NAMALWA (cell line): ENCODE measurements around the gene ARHGAP4.

Experiments
- DNase-seq: peaks from one replicate; pipeline ENCODE4 v3.0.0-alpha.2; 2015; ENCODE audit warnings: low spot score

The ARHGAP4 gene

DNA sequence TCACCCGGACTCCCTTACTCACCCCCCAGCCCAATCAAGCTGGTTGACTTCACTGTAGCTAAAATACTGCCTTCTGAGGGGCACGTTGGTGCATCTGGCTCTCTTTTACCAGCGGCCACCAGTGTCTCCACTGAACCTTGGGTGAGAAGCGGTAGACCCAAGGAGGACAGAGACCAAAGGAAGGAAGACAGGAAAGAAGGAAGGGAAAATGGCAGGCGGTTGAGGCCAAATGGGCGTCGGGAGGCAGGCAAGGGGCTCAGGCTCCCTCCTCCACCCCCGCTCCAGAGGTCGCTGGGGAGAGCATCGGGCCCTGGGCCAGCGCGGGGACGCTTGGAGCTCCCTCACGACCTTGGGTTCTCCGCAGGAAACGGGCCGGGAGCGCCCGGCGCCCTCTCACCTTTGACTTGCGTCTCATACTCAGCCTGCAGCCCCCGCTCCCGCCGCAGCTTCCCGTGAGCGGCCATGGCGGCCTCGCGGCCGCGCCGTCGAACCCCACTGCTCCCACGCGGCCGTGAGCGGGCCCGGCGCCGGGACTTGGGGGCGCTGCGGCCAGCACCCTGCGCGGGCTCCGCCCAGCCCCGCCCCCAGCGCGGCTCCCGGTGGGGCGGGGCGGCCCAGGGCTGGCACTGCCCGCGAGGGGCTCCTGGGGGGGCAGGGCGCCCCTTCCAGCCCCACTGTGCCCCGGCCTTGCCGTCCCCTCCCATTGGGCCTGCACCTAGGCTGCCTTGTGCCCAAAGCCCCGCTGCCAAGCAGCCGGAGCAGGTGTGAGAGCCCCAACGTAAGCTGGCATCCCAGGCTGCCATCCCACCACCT is at the start of gene ARHGAP4:
Gene ARHGAP4, minus strand, starts transcription at position 526 of the 813 bp plus-strand sequence. Its CDS starts 62 bp downstream, at position 464.
- peak; percentile 55 for DNase-seq

DNA sequence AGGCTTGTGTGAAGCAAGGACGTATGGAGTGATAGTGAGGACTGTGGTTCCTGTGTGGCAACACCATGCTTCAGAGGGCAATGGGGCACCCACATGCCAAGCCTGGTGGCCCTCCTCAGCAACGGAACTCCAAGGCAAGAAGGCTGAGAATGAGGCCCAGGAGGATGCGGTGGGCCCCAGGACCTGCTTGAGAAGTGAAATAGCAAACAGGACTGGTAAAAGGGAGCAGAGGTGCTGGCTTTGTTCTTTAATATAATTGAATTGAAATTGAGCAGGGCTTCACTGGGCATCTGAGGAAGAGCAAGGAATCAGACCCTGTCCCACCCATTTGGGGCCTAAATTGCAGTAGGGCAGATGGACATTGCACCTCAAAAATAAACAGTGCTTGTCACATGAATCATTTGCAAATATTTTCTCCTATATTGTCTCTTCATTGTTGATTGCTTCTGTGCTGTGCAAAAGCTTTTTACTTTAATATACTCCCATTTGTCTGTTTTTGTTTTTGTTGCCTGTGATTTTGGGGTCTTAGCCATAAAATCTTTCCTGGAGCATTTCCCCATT is 48.7 kb upstream of the ARHGAP4 start:
- DNase-seq, result peak; percentile 1

DNA sequence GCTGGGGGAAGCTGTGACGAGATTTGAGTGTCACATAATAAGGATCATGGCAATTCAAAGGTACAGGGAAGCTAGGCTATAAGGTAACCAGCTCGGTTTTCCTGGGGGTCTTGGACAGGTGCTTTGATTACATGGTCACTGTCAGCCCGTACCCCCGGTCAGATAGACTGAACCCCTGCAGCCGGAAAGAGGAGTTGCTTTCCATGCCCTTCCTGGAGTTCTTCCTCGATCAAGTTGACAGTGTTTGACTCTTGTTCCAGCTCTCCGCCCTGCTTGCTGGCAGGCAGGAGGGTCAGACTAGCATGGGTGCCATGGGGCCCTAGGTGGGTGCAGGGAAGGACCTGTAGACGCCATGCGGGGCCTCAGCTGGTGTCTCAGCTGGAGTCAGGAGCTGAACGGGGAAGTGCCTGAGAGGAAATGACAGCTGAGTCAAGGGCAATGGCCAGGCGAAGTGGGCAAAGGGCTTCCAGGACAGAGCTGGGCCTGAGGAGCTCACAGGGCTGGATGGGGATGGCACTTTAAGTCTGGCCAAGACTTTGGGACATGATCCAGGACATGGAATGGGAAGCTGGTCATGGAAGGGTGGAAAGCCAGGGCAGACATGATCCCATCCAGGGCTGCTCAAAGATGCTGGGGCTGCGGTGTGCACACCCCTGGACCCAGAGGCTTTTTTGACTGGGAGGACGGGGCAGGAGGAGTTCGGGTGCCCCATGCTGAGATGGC is 48.1 kb upstream of the ARHGAP4 start:
- DNase-seq, result no peak

DNA sequence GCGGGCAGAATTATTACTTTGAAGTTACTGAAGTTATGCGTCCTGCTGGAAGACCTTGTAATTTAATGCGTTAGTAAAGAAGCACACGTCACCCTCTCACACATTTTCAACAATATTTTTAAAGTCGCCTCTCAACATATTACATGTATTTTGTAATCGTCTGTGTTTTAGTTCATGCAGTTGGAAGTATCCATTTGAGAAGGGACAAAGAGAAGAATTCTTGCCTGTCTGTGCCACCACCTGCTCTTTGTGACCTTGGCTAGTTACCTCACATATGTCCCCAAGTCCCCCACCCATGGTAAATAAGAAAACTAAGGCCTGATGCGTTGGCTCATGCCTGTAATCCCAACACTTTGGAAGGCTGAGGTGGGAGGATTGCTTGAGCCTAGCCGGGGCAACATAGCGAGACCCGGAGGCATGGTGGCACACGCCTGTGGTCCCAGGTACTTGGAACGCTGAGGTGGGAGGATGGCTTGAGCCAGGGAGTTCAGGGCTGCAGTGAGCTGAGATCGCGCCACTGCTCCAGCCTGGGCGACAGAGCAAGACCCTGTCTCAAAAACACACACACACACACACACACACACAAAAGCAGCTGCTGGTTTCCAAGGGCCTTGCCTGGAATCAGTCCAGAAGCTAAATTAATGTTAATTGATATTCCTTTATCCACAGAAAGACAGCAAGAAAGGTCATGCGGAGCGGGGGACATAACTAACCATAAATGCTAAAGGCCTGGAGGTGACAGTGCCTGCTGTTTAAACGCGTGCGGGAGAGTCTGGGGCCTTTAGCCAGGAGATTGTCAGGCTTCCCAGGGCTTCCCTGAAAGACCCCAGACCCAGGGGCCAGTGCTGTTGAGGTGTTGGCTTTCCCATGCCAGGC is 47.3 kb upstream of the ARHGAP4 start:
- DNase-seq, result no peak

DNA sequence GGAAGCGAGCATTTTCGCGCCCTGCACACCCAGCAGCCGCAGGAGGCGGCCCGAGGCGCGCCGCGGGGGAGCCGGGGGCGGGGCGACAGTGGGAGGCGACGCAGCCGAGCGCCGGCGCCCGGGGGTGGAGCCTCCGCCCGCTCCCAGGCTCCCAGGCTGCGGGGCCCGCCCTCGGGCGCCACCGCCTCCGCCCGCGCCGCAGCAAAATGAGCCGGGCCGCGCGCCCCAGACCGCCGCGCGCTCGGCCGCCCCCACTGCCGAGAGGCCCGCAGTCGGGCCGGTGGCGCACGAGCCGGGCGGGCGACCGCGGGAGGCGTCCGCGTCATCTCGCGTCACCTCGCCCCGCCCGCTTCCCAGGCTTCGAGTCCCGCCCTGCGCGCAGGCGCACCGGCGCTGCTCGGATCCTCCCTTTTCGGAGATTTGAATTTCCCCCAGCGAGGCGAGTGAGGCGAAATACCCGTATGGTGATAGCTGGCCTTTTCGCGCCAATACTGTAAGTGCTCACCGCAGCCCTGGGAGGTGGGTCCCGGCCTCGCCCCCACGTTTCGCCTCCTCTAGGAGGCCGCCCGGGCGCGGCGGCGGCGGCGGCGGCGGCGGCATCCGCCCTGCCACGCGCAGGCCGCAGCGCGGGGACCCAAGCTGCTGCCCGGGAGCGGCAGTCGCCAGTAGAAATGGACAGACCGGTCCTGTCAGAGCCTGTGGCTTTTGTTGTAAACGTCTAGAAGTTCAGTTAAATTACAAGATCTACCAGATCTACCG is 46.5 kb upstream of the ARHGAP4 start, which contains the start of gene TMEM187:
Gene TMEM187, plus strand, starts transcription at position 387 of the 759 bp plus-strand sequence. CDS start 9,309 bp downstream, outside the sequence.
- DNase-seq, result peak; percentile 94

DNA sequence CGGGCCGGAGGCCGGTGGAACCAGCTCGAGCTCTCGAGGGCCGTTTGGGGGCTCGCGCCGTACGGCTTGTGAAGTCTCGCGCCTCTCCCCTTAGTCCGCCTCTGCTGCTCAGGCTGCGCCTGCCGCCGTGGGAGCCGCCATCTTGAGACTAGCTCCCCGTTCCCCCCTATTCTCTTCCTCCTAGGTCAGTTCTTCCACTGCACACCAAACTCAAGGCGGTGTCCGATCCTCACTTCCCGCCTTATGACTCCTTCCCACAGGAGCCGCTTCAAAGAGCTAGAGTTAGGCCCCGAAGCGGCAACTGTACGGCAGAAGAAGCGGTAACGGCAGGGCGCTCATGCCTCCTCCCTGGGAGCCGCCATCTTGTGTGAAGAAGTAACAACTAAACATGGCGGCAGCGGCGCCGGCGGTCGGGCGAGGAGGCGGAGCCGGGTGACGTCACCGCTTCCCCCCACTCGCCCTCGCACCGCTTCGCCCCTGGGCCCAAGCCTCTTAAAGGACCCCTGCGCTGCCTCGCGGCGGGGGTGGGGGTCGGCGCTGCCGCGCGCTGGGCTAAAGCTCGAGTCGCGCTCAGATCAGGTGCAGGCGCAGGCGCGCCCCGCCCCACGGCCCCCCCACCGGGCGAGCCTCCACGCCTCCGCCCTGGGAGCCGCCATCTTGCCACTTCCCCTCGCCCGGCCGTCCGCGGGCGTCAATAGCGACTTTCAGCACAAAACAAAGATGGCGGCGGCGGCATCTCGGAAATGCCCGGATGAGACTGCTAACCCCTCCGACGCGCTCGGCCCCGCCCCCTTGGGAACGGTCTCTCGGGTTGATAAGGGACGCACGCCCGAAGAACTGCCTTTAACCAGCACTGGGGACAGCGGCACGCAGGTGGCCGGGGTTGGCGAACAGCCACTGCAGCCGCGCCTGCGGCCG is 45.6 kb upstream of the ARHGAP4 start, which contains the start of gene HCFC1:
Gene HCFC1, minus strand, starts transcription at position 369 of the 918 bp plus-strand sequence. CDS start 978 bp downstream, outside the sequence.
- DNase-seq, result peak; percentile 88

DNA sequence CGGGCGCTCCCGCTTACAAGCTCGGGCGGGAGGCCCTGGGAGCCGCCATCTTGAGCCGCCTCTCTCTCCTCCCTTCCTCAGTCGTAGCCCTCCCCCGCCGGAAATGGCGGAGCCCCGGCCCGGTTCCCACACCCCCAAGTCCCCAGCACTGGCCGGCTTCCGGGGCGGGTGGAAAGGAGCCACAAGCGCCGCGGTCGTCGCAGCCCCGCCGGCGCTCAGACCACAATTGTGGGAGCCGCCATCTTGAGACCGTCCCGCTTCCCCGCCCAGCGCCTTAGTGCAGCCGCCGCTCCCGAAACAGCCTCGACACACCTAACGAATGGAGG is 45.0 kb upstream of the ARHGAP4 start:
- peak; percentile 84 for DNase-seq

DNA sequence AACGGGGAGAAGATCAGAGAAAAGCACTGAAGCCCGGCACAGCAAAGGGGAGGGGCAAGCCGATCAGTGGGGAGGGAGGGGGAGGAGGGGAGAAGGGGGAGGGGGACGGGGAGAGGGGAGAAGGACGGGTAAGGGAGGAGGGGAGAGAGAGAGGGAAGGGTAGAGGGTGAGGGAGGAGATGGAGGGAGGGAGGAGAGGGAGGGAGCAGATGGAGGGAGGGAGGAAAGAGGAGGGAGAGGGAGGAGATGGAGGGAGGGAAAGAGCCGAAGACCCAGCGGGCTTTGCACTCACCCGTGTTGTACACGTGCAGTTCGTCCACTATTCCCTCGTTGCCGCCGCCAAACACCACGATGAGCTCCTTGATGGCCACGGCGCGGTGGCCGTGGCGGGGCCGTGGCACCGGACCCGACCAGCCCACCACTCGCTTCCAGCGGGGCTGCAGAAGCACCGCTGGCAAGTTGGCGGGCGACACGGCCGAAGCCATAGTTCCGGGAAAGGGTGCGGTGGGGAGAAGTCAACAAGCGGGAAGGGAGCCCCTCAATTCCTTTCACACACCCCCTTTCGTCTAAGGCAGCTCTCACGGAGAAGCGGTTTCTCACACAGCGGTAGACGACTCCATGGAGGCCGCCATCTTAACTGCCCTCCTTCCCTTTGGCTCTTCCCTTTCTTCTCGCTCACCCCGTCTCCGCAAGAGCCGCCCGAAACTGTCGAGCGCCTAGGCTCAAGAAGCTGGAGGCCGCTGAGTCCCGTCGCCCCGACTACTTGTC is 44.5 kb upstream of the ARHGAP4 start:
- peak; percentile 53 for DNase-seq

DNA sequence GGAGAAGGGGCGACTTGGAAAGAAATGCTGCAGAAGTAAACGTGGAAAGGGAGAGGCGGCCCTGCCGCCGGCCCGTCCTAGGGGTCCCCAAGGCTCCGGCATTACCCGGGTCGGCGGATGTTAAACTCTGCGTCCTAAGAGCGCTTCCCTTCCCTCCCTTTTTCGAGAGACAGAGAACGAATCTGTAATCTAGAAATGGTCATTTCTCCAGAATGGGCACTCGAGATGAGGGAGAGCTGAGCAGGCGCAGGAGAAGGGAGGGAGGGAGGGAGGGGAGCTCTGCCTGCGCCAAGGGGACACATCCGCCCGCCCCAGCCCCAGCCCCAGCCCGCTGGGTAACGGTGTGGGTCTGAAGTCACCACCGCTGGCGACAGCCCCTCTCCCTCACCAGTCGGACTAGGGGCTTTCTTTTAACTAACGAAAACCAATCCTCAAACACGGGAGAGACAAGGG is 43.9 kb upstream of the ARHGAP4 start:
- peak; percentile 30 for DNase-seq

DNA sequence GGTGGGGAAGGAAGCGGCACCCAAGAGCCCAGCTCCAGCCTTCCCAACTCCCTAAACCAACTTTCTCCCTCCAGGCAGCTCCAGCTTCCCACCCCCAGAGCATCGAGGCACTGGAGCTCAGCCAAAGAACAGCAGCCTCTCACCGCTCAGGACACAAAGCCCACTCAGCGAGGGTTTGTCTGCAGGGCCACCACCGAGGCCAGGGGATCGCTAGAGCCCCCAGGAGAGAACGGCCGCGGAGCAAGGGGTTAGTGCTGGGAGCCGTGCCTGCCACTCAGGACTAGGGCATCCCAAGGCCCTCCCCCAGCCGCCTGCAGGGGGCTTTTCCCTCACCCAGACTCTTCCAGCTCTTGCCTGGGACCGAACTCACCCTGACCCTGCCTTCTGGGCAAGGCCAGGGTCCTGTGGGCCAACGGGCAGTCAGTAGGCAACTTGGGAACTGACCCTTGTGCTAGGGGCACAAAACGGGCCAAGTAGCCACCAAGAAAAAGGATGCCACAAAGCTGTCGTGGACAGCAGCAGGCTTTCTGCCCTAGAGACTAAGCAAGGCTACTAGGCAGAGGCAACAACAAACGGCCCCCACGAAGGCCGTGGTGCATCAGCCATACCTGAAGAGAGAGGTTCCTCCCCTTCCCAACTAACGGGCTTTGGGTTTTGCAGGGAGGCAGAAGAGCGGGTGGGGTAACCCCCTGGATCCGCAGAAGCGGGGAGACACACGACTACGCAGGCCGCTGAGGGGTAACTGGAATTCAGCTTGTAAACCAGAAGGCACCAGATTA is 43.2 kb upstream of the ARHGAP4 start:
- DNase-seq, result peak; percentile 37

DNA sequence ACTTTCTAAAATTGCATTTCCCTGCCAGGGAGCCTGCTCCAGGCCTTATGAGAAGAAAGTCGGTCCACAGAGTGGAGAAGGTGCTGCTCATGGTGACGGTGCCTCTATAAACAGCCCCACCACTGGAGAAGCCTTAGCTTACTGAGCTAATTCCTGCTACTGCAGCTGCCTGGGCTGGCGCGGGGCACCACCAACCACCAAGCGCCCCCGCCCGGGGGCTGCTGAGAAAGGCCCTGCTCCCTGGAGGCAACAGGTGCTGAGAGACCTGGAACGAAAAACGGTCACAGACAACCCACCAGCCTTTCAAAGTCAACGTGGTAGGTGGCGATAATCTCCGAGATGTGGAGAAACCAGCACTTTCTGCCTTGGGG is 42.7 kb upstream of the ARHGAP4 start:
- DNase-seq, result peak; percentile 79

DNA sequence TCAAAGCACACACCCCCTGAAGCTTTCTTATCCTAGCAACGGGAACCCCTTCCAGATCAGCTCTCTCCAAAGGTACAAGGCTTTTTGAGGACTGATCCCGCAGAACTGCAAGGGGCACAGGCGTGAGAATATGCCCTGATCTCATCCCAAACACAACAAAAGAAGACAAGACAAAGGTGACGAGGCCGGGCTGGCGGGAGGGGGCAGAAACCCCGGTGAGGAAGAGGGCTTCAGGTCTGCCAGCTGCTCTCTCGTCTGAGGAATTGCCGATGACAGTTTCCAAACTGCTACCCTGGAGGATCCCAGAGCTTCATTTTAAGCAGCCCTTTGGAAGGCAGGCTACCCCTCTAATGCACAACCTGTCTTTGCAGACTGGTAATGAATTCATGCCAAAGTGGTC is 42.2 kb upstream of the ARHGAP4 start:
- DNase-seq, result no peak

DNA sequence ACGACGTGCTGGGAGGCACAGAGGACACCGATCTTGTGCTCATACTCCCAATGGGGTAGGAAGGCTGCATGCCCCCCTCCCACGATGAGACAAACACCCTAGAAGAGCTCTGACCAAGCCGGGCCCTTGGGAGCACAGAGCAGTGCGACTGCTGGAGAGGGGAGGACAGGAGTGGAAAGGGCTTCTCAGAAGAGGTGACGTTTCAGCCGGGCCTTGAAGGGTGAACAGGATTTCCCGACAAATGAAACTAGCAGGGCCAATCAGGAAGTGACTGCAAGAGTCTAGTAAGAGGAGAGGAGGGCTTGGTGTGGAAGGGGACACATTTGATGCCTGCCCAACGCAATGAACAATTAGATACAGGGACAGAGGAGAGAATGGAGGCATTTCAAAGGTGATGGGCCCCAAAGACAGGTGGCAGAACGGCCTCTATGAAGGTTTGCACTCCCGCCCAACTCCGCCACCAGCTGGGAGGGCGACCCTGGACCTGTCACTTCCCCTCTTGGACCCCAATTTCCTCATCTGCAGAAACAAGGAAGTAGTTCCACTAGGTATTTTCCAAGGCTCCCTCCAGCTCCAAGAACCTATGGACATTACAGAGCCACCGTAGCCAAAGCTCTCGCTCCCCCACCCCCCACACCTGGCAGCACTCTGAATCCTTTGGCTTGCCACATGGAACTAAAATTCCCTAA is 41.6 kb upstream of the ARHGAP4 start:
- no peak for DNase-seq

DNA sequence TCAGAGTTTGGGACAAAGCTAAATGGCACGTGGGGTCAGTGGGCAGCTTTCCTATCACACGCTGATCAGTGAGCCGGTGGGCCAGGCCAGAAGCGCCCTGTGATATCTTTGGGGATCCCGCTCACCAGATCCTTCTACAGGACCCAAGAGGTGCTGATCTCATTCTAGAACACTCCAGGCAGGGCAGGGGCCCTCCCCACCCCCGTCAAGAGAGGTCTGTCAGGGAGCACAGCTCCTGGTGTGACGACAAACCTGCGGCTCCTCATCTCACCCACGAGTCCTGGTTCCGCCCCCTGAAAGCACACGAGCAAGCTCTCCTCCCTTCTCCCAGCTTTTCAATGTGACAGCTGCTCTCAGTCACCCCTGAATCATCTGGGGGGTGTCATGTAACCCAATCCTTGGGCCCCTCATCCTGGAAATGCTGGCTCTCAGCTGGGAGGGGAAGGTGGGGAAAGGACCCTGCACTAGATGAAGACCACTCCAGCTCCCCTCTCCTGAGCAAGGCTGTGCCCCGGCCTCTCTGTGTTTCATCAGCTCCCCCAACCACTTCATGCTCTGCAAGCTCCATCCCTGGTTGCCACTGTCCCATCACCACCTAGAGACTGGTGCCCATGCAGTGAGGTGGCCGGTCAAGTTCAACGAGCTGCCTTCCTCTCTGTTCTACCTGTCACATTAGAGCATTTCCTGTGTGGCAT is 40.9 kb upstream of the ARHGAP4 start:
- DNase-seq, result no peak

DNA sequence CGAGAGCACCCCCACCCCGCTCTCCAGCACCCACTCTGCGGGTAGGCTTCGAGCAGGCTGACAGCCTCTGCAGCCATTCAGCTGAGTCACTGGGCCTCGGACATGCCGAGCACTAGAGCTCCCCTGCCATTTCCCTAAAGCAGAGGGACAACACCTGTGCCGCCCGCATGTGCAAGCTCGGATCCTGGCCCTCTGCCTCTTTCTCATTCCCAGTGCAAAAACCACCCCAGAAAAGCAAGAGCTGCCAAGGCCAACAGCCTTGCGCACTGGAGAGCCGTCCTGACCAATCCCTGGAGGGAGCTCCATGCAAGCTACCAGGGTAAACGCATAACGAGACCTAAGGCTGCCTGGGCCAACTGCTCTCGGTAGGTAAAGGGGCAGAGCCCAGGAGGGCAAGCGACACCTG is 40.2 kb upstream of the ARHGAP4 start:
- DNase-seq, result no peak

DNA sequence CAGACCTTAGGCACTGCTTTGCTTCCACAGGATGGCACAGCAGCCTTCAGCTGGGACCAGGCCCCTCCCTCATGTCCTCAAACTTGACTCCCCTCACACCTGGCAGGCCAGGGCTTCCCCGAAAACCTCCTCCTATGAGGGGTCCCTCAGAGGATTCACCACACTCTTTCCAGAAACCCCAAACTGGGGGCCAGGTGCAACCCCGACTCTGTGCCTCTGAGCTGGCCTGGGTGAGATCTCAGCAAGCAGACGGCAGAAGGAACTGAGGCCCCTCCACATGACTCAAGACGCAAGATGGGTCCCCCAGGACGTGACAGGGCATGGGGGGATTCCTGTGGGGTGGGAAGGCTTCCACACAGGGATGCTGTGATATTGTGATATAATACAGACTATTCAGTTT is 39.3 kb upstream of the ARHGAP4 start:
- DNase-seq, result no peak

DNA sequence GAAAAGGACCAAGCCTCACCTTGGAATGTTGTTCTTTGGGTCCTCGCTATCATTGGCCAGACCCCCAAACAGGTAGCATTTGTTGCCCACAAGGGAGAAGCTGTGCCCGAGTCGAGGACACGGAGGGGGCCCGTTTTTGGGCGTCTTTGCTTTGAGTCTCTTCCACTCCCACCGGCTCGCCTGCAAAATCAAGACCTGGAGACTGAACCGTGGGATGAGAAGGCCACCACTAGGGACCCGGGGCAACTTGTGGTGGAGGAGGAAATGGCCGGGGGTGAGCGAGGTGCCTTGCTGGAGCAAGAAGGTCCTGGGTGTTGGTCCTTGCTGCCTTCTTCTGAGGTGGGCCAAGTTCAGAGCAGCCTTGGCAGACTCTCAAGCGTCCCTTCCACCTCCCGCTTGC is 38.0 kb upstream of the ARHGAP4 start:
- no peak for DNase-seq
